ENCODE results near the gene ANGPTL4. TPM values are rescaled to one million over a fixed set of nuclear protein-coding genes. Genes with fewer than 3 reads are reported as not detected.
"Not testable (repeated sequence)": the region's sequence is repeated elsewhere in the genome, so short reads cannot be mapped to it uniquely, and the experiment has no call there.

ANGPTL4 gene, protein sequence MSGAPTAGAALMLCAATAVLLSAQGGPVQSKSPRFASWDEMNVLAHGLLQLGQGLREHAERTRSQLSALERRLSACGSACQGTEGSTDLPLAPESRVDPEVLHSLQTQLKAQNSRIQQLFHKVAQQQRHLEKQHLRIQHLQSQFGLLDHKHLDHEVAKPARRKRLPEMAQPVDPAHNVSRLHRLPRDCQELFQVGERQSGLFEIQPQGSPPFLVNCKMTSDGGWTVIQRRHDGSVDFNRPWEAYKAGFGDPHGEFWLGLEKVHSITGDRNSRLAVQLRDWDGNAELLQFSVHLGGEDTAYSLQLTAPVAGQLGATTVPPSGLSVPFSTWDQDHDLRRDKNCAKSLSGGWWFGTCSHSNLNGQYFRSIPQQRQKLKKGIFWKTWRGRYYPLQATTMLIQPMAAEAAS
- 1.5 TPM for polyA plus RNA-seq (2013, experiment 1 of 2)
- 1.3 TPM for polyA plus RNA-seq (2013, experiment 2 of 2)

DNA sequence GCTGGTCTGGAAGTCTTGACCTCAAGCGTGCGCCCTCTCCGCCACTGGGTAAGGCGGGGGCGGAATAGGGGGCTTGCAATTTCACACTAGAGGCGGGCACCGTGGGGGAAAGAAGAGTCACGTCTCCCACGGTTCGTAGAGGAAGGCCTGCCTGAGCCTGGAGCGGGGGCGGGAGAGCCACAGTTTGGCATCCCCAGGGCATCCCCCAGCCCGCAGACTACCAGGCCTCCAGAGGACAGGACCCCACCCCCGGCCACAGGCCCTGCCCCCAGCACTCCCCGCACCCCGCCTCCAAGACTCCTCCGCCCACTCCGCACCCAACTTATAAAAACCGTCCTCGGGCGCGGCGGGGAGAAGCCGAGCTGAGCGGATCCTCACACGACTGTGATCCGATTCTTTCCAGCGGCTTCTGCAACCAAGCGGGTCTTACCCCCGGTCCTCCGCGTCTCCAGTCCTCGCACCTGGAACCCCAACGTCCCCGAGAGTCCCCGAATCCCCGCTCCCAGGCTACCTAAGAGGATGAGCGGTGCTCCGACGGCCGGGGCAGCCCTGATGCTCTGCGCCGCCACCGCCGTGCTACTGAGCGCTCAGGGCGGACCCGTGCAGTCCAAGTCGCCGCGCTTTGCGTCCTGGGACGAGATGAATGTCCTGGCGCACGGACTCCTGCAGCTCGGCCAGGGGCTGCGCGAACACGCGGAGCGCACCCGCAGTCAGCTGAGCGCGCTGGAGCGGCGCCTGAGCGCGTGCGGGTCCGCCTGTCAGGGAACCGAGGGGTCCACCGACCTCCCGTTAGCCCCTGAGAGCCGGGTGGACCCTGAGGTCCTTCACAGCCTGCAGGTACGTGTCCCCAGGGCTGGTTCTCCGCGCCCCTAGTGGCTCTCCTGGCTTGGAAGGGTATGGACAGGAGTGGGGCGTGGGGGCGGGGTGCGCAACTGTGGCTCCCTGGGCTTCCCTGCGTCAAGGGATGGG lies at the start of gene ANGPTL4:
TSS of gene ANGPTL4 (plus strand) at position 353 of the 969 bp plus-strand sequence. CDS start at position 520, 167 bp downstream.
- H3K9ac ChIP-seq (ENCODE audit: low read depth, low read length), result peak within 1 kb of the TSS; percentile 58
- peaks cover 22% of the 10 kb centered on the region for H3K4me1 ChIP-seq (ENCODE audit: insufficient read depth, low read length)
- peaks cover 33% of the 10 kb centered on the region for H3K27me3 ChIP-seq (ENCODE audit: insufficient read depth, low read length)
- 0 out of 2 replicates have a peak, but pooled peaks cover 3% of the 10 kb centered on the region for H3K36me3 ChIP-seq (ENCODE audit: insufficient read depth, low read length)
- H3K27ac ChIP-seq (ENCODE audit: low read depth, low read length), result peak within 1 kb of the TSS; percentile 52; the same call in 1 of the 2 replicates
- peak within 1 kb of the TSS; percentile 79 for H3K4me3 ChIP-seq (ENCODE audit: low read length)
- no peaks in the 10 kb centered on the region for H3K9me3 ChIP-seq (ENCODE audit: insufficient read depth, low read depth, low read length)
- under 1% methylated on average over 81 of the region's 81 CpGs for WGBS

DNA sequence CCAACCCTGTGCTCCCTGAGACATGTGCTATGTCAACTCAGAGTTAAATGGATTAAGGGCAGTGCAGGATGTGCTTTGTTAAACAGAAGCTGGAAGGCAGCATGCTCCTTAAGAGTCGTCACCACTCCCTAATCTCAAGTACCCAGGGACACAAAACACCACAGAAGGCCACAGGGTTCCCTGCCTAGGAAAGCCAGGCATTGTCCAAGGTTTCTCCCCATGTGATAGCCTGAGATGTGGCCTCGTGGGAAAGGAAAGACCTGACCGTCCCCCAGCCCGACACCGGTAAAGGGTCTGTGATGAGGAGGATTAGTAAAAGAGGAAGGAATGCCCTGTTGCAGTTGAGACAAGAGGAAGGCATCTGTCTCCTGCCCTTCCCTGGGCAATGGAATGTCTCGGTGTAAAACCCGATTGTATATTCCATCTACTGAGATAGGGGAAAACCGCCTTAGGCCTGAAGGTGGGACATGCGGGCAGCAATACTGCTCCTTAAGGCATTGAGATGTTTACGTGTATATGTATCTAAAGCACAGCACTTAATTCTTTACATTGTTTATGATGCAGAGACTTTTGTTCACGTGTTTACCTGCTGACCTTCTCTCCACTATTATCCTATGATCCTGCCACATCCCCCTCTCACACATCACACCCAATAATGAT lies 48.8 kb upstream of the ANGPTL4 start:
- H3K36me3 ChIP-seq (ENCODE audit: insufficient read depth, low read length), result peaks cover 56% of the 10 kb centered on the region
- not testable (repeated sequence) for H3K9me3 ChIP-seq (ENCODE audit: insufficient read depth, low read depth, low read length); H3K9ac ChIP-seq (ENCODE audit: low read depth, low read length); H3K4me3 ChIP-seq (ENCODE audit: low read length); H3K27ac ChIP-seq (ENCODE audit: low read depth, low read length); H3K4me1 ChIP-seq (ENCODE audit: insufficient read depth, low read length); H3K27me3 ChIP-seq (ENCODE audit: insufficient read depth, low read length)
- WGBS, result 90% methylated on average over 11 of the region's 11 CpGs

DNA sequence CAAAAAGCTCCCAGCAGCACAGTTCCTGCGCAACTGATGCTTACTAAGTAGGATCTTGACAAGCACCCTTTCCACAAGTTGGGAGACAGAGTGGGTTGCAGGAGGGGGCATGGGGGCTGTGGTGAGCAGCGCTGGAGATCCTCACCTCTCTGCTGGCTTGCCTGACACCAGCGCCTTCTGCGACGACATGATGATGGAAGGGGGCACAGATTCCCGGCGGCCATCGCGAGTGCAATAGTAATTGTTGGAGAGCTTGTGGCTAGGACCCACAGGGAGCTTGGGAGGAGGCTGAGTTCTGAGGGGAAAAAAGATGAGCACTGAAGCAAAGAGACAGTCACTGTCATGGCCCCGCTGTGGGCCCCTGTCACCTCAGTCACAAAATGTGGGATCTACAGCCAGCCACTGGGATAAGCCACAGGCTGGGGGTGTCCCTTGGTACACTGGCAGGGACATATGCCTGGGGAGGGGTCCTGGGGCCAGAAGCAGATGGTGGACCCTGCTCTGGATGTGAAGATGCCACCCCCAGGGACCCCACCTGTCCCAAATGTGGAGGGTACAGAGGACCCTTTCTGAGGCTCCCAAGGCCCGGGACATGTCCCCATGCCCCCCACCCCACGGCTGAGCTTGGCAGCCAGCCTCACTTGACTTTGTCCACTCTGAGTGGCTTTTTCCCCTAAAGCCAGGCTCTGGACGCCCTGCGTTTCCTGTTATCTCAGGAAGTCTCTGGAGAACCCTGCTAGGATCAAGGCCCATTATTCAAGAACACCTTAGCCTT lies 47.4 kb upstream of the ANGPTL4 start:
- 82% methylated on average over 14 of the region's 14 CpGs for WGBS
- Histone ChIP-seq H3K27ac (ENCODE audit: low read depth, low read length) (peak overlapping the region; percentile 53; the same call in 1 of the 2 replicates), H3K9me3 (ENCODE audit: insufficient read depth, low read depth, low read length) (no peaks in the 10 kb centered on the region), H3K27me3 (ENCODE audit: insufficient read depth, low read length) (no peaks in the 10 kb centered on the region), H3K4me1 (ENCODE audit: insufficient read depth, low read length) (peaks cover 8% of the 10 kb centered on the region), H3K4me3 (ENCODE audit: low read length) (no peak overlapping the region), H3K9ac (ENCODE audit: low read depth, low read length) (0 out of 2 replicates have a peak overlapping the region, but pooled peaks have one; percentile 37), H3K36me3 (ENCODE audit: insufficient read depth, low read length) (peaks cover 45% of the 10 kb centered on the region)

DNA sequence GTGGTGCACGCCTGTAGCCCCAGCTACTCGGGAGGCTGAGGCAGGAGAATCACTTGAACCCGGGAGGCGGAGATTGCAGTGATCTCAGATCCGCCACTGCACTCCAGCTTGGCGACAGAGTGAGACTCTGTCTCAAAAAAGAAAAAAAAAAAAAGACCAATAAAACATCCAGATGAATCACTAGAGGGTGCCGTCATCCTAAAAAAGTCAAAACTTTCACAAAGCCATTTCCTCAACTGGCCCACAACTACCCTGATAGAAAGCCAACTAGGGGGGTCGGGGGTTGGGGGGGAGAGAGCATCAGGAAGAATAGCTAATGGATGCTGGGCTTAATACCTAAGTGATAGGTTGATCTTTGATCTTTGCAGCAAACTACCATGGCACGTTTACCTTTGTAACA lies 45.1 kb upstream of the ANGPTL4 start:
- not testable (repeated sequence) for H3K27ac ChIP-seq (ENCODE audit: low read depth, low read length); H3K9ac ChIP-seq (ENCODE audit: low read depth, low read length); H3K4me3 ChIP-seq (ENCODE audit: low read length); H3K9me3 ChIP-seq (ENCODE audit: insufficient read depth, low read depth, low read length); H3K27me3 ChIP-seq (ENCODE audit: insufficient read depth, low read length)
- H3K4me1 ChIP-seq (ENCODE audit: insufficient read depth, low read length), result peaks cover 11% of the 10 kb centered on the region
- WGBS, result 95% methylated on average over 8 of the region's 9 CpGs
- H3K36me3 ChIP-seq (ENCODE audit: insufficient read depth, low read length), result peaks cover 45% of the 10 kb centered on the region

DNA sequence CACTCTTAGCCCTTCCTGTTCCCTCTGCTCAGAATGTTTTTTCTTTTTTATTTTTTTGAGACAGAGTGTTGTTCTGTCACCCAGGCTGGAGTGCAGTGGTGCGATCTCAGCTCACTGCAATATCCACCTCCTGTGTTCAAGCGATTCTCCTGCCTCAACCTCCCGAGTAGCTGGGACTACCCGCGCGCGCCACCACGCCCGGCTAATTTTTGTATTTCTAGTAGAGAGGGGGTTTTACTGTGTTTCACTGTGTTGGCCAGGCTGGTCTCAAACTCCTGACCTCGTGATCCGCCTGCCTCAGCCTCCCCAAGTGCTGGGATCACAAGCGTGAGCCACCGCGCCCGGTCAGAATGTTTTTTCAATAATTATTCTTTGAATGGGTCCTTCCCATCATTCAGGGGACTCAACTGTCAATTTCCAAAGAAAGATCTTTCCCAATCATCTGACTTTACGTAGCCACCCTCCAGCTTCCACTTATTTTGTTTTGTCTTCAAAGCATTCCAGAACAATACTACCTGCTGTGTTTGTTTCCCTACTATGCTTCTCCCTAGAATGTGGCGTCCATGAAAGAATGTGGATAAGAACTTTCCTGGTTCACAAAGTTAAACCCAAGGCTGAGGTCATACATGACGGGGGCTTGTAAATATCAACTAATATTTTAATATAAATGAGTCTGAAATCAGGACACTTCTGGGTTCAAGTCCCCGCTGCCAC lies 44.0 kb upstream of the ANGPTL4 start:
- Histone ChIP-seq H3K27ac (ENCODE audit: low read depth, low read length) (peak overlapping the region; percentile 96), H3K9me3 (ENCODE audit: insufficient read depth, low read depth, low read length) (no peaks in the 10 kb centered on the region), H3K4me3 (ENCODE audit: low read length) (peak overlapping the region; percentile 87), H3K27me3 (ENCODE audit: insufficient read depth, low read length) (no peaks in the 10 kb centered on the region), H3K9ac (ENCODE audit: low read depth, low read length) (peak overlapping the region; percentile 100), H3K4me1 (ENCODE audit: insufficient read depth, low read length) (peaks cover 11% of the 10 kb centered on the region), H3K36me3 (ENCODE audit: insufficient read depth, low read length) (peaks cover 36% of the 10 kb centered on the region)
- WGBS, result 66% methylated on average over 19 of the region's 19 CpGs

DNA sequence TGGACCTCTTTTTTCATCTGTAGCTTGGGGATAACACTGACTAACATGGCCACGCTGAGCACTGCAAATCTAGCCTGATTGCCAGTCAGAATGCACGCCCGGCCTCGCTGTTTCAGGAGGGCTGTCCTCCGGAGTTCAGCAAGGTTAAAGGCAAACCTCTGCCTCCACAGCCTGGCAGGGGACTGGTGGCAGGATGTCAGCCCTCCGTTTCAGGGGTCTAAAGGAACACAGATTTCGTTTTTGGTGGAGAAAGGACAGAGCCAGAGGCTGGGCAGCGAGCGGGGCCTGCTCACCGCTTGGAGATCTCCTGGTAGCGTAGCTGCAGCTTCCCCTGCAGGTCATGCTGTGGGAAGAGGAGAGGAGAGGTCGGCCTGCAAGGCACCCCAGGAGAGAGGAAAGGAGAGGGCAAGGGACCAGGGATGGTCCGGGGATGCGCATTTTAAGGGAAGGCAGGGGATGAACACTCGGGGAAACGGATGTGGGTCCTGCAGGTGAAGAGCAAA lies 43.3 kb upstream of the ANGPTL4 start:
- peaks cover 11% of the 10 kb centered on the region for H3K4me1 ChIP-seq (ENCODE audit: insufficient read depth, low read length)
- H3K4me3 ChIP-seq (ENCODE audit: low read length), result peak overlapping the region; percentile 87
- 4% methylated on average over 16 of the region's 16 CpGs for WGBS
- H3K36me3 ChIP-seq (ENCODE audit: insufficient read depth, low read length), result peaks cover 30% of the 10 kb centered on the region
- H3K9me3 ChIP-seq (ENCODE audit: insufficient read depth, low read depth, low read length), result no peaks in the 10 kb centered on the region
- peak overlapping the region; percentile 96 for H3K27ac ChIP-seq (ENCODE audit: low read depth, low read length)
- no peaks in the 10 kb centered on the region for H3K27me3 ChIP-seq (ENCODE audit: insufficient read depth, low read length)
- H3K9ac ChIP-seq (ENCODE audit: low read depth, low read length), result peak overlapping the region; percentile 100

DNA sequence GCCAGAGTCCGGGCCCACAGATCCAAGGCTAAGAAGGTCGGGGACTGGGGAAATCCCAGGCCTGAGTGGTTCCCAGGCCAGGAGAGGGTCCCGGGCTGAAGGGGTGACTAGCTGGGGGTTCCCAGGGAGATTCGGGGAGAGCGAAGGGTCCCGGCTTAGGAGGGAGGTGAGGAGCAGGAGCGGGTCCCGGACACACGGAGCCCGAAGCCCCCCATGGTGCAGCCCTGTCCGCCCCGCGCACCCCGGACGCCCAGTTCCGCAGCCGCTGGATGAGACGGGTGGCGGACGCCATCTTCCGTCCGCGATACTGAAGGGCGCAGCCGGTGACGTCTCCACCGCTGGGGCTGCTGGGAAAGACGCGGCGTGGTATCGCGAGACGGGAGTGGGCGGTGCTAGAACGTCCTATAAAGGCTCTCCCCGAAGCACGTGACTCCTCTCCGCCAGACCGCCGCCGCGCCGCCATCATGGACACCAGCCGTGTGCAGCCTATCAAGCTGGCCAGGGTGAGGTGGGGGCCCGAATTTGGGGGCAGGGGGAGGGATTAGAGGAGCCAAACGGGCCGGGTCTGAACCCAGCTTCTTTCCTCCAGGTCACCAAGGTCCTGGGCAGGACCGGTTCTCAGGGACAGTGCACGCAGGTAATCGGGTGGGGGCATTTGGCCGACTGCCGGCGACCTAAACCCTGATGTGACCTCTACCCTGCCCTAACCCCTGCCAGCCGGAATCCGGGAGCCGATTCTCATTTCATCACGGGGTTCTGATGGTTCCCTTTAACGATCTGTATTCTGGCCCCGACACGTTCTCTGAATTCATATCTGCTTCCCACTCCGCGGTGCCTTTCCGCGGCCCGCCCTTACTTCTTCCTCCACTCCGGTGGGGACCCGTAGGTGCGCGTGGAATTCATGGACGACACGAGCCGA lies 42.6 kb upstream of the ANGPTL4 start, which contains the start of the genes NDUFA7 and RPS28:
TSS of gene NDUFA7 (minus strand) at position 309 of the 919 bp plus-strand sequence. CDS start at position 292, 17 bp downstream.
TSS of gene RPS28 (plus strand) at position 430 of the 919 bp plus-strand sequence. CDS start at position 465, 35 bp downstream.
- under 1% methylated on average over 72 of the region's 72 CpGs for WGBS
- peak within 1 kb of the TSS; percentile 96 for H3K27ac ChIP-seq (ENCODE audit: low read depth, low read length)
- peaks cover 11% of the 10 kb centered on the region for H3K4me1 ChIP-seq (ENCODE audit: insufficient read depth, low read length)

DNA sequence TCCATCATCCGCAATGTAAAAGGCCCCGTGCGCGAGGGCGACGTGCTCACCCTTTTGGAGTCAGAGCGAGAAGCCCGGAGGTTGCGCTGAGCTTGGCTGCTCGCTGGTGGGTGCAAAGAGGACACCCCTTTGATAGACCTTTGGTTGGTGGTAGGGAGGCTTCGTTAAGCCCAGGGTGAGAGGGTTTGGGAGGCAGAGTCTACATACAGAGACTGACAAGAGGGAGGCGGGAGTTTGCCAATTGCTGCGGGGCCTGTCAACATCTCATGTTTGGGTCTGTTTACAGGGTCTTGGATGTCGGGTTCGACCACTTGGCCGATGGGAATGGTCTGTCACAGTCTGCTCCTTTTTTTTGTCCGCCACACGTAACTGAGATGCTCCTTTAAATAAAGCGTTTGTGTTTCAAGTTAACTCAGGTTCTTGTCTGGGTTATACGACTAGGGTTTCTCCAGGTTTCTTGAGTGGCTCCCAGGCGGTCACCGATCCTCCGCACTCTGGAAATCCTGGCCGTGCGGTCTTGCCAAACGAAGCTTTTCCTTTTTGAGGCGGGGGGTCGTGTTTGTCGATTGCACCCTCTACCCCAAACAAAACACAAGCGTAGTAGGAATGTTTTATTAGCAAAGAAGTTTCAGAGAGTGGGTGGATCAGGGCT lies 41.8 kb upstream of the ANGPTL4 start:
- H3K4me1 ChIP-seq (ENCODE audit: insufficient read depth, low read length), result peaks cover 8% of the 10 kb centered on the region
- H3K4me3 ChIP-seq (ENCODE audit: low read length), result peak overlapping the region; percentile 87
- no peaks in the 10 kb centered on the region for H3K27me3 ChIP-seq (ENCODE audit: insufficient read depth, low read length)
- H3K36me3 ChIP-seq (ENCODE audit: insufficient read depth, low read length), result peaks cover 20% of the 10 kb centered on the region
- H3K9me3 ChIP-seq (ENCODE audit: insufficient read depth, low read depth, low read length), result no peaks in the 10 kb centered on the region
- H3K9ac ChIP-seq (ENCODE audit: low read depth, low read length), result peak overlapping the region; percentile 100
- 18% methylated on average over 26 of the region's 30 CpGs for WGBS
- H3K27ac ChIP-seq (ENCODE audit: low read depth, low read length), result peak overlapping the region; percentile 85

More for the DNA sequence above, 42.6 kb upstream of the ANGPTL4 start, which contains the start of the genes NDUFA7 and RPS28:
- Histone ChIP-seq H3K4me3 (ENCODE audit: low read length) (peak within 1 kb of the TSS; percentile 87), H3K27me3 (ENCODE audit: insufficient read depth, low read length) (no peaks in the 10 kb centered on the region), H3K36me3 (ENCODE audit: insufficient read depth, low read length) (peaks cover 23% of the 10 kb centered on the region), H3K9me3 (ENCODE audit: insufficient read depth, low read depth, low read length) (no peaks in the 10 kb centered on the region), H3K9ac (ENCODE audit: low read depth, low read length) (peak within 1 kb of the TSS; percentile 100)
